Testis (tissue), 3 donors: ENCODE results near the gene DNAH10. TPM values are rescaled to one million over a fixed set of nuclear protein-coding genes. Genes with fewer than 3 reads are reported as not detected.

Experiments
- DNase-seq: peaks from one replicate; pipeline ENCODE4 v3.0.0-alpha.2; 2019
- H3K27ac ChIP-seq, 2 donors: fragments of 200-600 bp; sonication (generic); one replicate each; pipeline ENCODE4 v1.5.1; 2019
- H3K27me3 ChIP-seq: fragments of 200-600 bp; sonication (generic); one replicate; pipeline ENCODE4 v1.5.1; 2019
- H3K36me3 ChIP-seq: fragments of 200-600 bp; sonication (generic); one replicate; pipeline ENCODE4 v1.5.1; 2017; ENCODE audit warnings: low read depth; ENCODE audit errors: missing control alignments
- H3K4me1 ChIP-seq: fragments of 200-600 bp; sonication (generic); one replicate; pipeline ENCODE4 v1.5.1; 2019
- H3K4me3 ChIP-seq, 2 donors: fragments of 200-600 bp; sonication (generic); one replicate each; pipeline ENCODE4 v1.5.1; 2017 to 2019
- H3K9me3 ChIP-seq: fragments of 200-600 bp; sonication (generic); one replicate; pipeline ENCODE4 v1.5.1; 2017
- CTCF ChIP-seq, 3 experiments: fragments of 450-650 bp in 2 of 3; fragments of 200-600 bp in 1 of 3; sonication (generic) in 1 of 3; IDR thresholded peaks; one replicate each; pipeline ENCODE4 v1.5.1; 2016 to 2019; ENCODE audit warnings: antibody characterized with exemption in 3 of 3, mild to moderate bottlenecking in 2 of 3, moderate library complexity in 1 of 3
- POLR2A ChIP-seq: fragments of 450-650 bp; IDR thresholded peaks from one replicate; pipeline ENCODE4 v1.6.1; 2017; ENCODE audit warnings: antibody characterized with exemption, mild to moderate bottlenecking, moderate library complexity
- WGBS, 2 donors: methylation state at CpG; one replicate each; pipeline ENCODE4 v1.1.5; 2018; 5-methylcytosine and 5-hydroxymethylcytosine counted together
- intact Hi-C: fragments of 100-400 bp; cut with DNase I; formaldehyde crosslinking; loops from one replicate; pipeline ENCODE4 v1.15.1; 2023; ENCODE audit warnings: low total_unique reads
- polyA plus RNA-seq: library from polyadenylated mRNA; stranded (reverse); fragments of 350-450 nt; fragmentation: Illumina TruSeq; extraction: RNeasy Lipid Tissue Mini Kit (QIAGEN cat#74804); gene quantifications from one replicate; pipeline ENCODE4 v1.2.3, GENCODE V29; 2014; ENCODE audit warnings: low read depth, low replicate concordance; ENCODE audit not compliant: insufficient read depth
- total RNA-seq, 2 donors: library from RNA; depleted of rRNA; stranded (reverse); fragments of >200 nt; gene quantifications; one replicate each; pipeline ENCODE4 v1.2.3, GENCODE V29; 2016

Gene DNAH10
- total and polyA plus RNA-seq, 3 donors from 2014 or later = 15.4 to 29.3 (median 24.3) TPM

- H3K4me1 ChIP-seq = no peaks in the 10 kb centered on the region
- intact Hi-C loops = no loop called here
- no peak overlapping the region for H3K27ac ChIP-seq
- H3K9me3 ChIP-seq = no peaks in the 10 kb centered on the region
- H3K36me3 ChIP-seq = no peaks in the 10 kb centered on the region
- no peak overlapping the region for H3K4me3 ChIP-seq
- DNase-seq = no peak
- no peaks in the 10 kb centered on the region for H3K27me3 ChIP-seq
- TF ChIP-seq POLR2A = no peak
- no peak for TF ChIP-seq CTCF (IDR thresholded peaks at IDR 0.05)
- 90 to 95% methylated on average over 2 of the region's 2 CpGs for WGBS, 2 donors
These were observed 40.9 kb upstream of the DNAH10 start for GRCh38 chr12:123721245-123721644.

GRCh38 chr12:123723011-123723410 lies 39.1 kb upstream of the DNAH10 start:
- intact Hi-C loops = no loop called here
- no peaks in the 10 kb centered on the region for H3K27me3 ChIP-seq
- H3K36me3 ChIP-seq = no peaks in the 10 kb centered on the region
- no peaks in the 10 kb centered on the region for H3K9me3 ChIP-seq
- no peaks in the 10 kb centered on the region for H3K4me1 ChIP-seq
- H3K4me3 ChIP-seq = no peak overlapping the region
- TF ChIP-seq CTCF (IDR thresholded peaks at IDR 0.05) (no peak), POLR2A (no peak)
- DNase-seq = no peak
- WGBS, 2 donors = 93 to 94% methylated on average over 8 of the region's 8 CpGs
- no peak overlapping the region for H3K27ac ChIP-seq

- intact Hi-C loops = no loop called here
- Histone ChIP-seq H3K4me1 (no peaks in the 10 kb centered on the region), H3K27me3 (no peaks in the 10 kb centered on the region), H3K36me3 (no peaks in the 10 kb centered on the region), H3K4me3 (no peak overlapping the region), H3K27ac (no peak overlapping the region), H3K9me3 (no peaks in the 10 kb centered on the region)
- WGBS, 2 donors = 82 to 93% methylated on average over 5 of the region's 5 CpGs
- TF ChIP-seq CTCF (IDR thresholded peaks at IDR 0.05) = no peak
- no peak for TF ChIP-seq POLR2A
- no peak for DNase-seq
These were observed 38.3 kb upstream of the DNAH10 start for GRCh38 chr12:123723765-123724164.

- no peaks in the 10 kb centered on the region for H3K36me3 ChIP-seq
- TF ChIP-seq POLR2A (no peak), CTCF (IDR thresholded peaks at IDR 0.05) (no peak)
These were observed 35.9 kb upstream of the DNAH10 start for GRCh38 chr12:123726244-123726643.

GRCh38 chr12:123726962-123727361 lies 35.1 kb upstream of the DNAH10 start:
- intact Hi-C loops = no loop called here
- Histone ChIP-seq H3K9me3 (no peaks in the 10 kb centered on the region), H3K27me3 (no peaks in the 10 kb centered on the region), H3K36me3 (no peaks in the 10 kb centered on the region), H3K27ac (no peak overlapping the region), H3K4me1 (no peaks in the 10 kb centered on the region), H3K4me3 (no peak overlapping the region)
- 87 to 88% methylated on average over 2 of the region's 2 CpGs for WGBS, 2 donors
- DNase-seq = no peak
- TF ChIP-seq CTCF (IDR thresholded peaks at IDR 0.05) = no peak

More at GRCh38 chr12:123726244-123726643, 35.9 kb upstream of the DNAH10 start:
- intact Hi-C loops = no loop called here
- DNase-seq = no peak
- H3K27me3 ChIP-seq = no peaks in the 10 kb centered on the region
- H3K27ac ChIP-seq = no peak overlapping the region
- H3K4me3 ChIP-seq = no peak overlapping the region
- H3K9me3 ChIP-seq = no peaks in the 10 kb centered on the region
- WGBS, 2 donors = 61 to 90% methylated on average over 2 of the region's 2 CpGs
- H3K4me1 ChIP-seq = no peaks in the 10 kb centered on the region
